ENCODE measurements around the gene AIPL1.
A peak's percentile ranks its signal among the peaks of the same experiment; 100 is the strongest.

The AIPL1 gene

GRCh38 chr17:6413065-6413464 lies 21.9 kb downstream of the AIPL1 start:
- TF ChIP-seq SIN3A (IDR thresholded peaks at IDR 0.05; ENCODE audit: borderline replicate concordance, insufficient read depth, low read length) = no peak
- TF ChIP-seq FOXP2 (optimal IDR thresholded peaks at IDR 0.05; ENCODE audit: borderline replicate concordance, extremely low read depth, extremely low read length, insufficient read depth) = no peak
- TF ChIP-seq TAF1 (IDR thresholded peaks at IDR 0.05; ENCODE audit: borderline replicate concordance, insufficient read depth, low read length) = no peak
- TF ChIP-seq, protein P1, sequence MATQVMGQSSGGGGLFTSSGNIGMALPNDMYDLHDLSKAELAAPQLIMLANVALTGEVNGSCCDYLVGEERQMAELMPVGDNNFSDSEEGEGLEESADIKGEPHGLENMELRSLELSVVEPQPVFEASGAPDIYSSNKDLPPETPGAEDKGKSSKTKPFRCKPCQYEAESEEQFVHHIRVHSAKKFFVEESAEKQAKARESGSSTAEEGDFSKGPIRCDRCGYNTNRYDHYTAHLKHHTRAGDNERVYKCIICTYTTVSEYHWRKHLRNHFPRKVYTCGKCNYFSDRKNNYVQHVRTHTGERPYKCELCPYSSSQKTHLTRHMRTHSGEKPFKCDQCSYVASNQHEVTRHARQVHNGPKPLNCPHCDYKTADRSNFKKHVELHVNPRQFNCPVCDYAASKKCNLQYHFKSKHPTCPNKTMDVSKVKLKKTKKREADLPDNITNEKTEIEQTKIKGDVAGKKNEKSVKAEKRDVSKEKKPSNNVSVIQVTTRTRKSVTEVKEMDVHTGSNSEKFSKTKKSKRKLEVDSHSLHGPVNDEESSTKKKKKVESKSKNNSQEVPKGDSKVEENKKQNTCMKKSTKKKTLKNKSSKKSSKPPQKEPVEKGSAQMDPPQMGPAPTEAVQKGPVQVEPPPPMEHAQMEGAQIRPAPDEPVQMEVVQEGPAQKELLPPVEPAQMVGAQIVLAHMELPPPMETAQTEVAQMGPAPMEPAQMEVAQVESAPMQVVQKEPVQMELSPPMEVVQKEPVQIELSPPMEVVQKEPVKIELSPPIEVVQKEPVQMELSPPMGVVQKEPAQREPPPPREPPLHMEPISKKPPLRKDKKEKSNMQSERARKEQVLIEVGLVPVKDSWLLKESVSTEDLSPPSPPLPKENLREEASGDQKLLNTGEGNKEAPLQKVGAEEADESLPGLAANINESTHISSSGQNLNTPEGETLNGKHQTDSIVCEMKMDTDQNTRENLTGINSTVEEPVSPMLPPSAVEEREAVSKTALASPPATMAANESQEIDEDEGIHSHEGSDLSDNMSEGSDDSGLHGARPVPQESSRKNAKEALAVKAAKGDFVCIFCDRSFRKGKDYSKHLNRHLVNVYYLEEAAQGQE (IDR thresholded peaks at IDR 0.05; ENCODE audit: insufficient read depth in 1 of 2, low read depth in 2 of 2, low read length in 2 of 2) = no peak
- no peak for TF ChIP-seq POLR2AphosphoS5 (IDR thresholded peaks at IDR 0.05; ENCODE audit: low read depth, low read length)

GRCh38 chr17:6408735-6409134 lies 26.2 kb downstream of the AIPL1 start:
- TF ChIP-seq FOXP2 (optimal IDR thresholded peaks at IDR 0.05; ENCODE audit: borderline replicate concordance, extremely low read depth, extremely low read length, insufficient read depth) = no peak
- TF ChIP-seq POLR2AphosphoS5 (IDR thresholded peaks at IDR 0.05; ENCODE audit: low read depth, low read length) = no peak
- TF ChIP-seq, protein P1 (IDR thresholded peaks at IDR 0.05; ENCODE audit: insufficient read depth in 1 of 2, low read depth in 2 of 2, low read length in 2 of 2) = no peak
- TF ChIP-seq SIN3A (IDR thresholded peaks at IDR 0.05; ENCODE audit: borderline replicate concordance, insufficient read depth, low read length) = no peak
- TF ChIP-seq TAF1 (IDR thresholded peaks at IDR 0.05; ENCODE audit: borderline replicate concordance, insufficient read depth, low read length) = no peak

- TF ChIP-seq, protein P1 (IDR thresholded peaks at IDR 0.05; ENCODE audit: insufficient read depth in 1 of 2, low read depth in 2 of 2, low read length in 2 of 2) = no peak
- no peak for TF ChIP-seq FOXP2 (optimal IDR thresholded peaks at IDR 0.05; ENCODE audit: borderline replicate concordance, extremely low read depth, extremely low read length, insufficient read depth)
- no peak for TF ChIP-seq POLR2AphosphoS5 (IDR thresholded peaks at IDR 0.05; ENCODE audit: low read depth, low read length)
- no peak for TF ChIP-seq TAF1 (IDR thresholded peaks at IDR 0.05; ENCODE audit: borderline replicate concordance, insufficient read depth, low read length)
- TF ChIP-seq SIN3A (IDR thresholded peaks at IDR 0.05; ENCODE audit: borderline replicate concordance, insufficient read depth, low read length) = 0 out of 2 replicates have a peak, but pooled peaks have one; percentile 44
Measured at GRCh38 chr17:6408276-6408675, 26.6 kb downstream of the AIPL1 start.

- TF ChIP-seq TAF1 (IDR thresholded peaks at IDR 0.05; ENCODE audit: borderline replicate concordance, insufficient read depth, low read length) = no peak
Measured at GRCh38 chr17:6402258-6402657, 32.7 kb downstream of the AIPL1 start.

DNA sequence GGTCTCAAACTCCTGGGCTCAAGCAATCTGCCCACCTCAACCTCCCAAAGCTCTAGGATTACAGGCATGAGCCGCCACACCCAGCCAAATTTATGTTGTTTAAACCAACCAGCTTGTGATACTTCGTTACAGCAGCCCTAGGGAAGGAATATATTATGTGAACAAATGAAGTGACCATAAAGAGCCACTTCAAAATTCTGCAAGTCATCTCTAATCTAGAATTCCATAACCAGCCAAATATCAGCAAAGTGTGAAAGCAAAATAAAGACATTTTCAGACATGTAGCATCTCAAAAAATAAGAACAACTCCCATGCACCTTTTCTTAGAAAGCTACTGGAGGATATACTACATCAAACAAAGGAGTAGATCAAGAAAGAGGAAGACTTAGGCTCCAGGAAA lies 36.0 kb downstream of the AIPL1 start:
- TF ChIP-seq TAF1 (IDR thresholded peaks at IDR 0.05; ENCODE audit: borderline replicate concordance, insufficient read depth, low read length) = no peak
- no peak for TF ChIP-seq FOXP2 (optimal IDR thresholded peaks at IDR 0.05; ENCODE audit: borderline replicate concordance, extremely low read depth, extremely low read length, insufficient read depth)
- TF ChIP-seq POLR2AphosphoS5 (IDR thresholded peaks at IDR 0.05; ENCODE audit: low read depth, low read length) = no peak
- TF ChIP-seq SIN3A (IDR thresholded peaks at IDR 0.05; ENCODE audit: borderline replicate concordance, insufficient read depth, low read length) = no peak
- TF ChIP-seq, protein P1 (IDR thresholded peaks at IDR 0.05; ENCODE audit: insufficient read depth in 1 of 2, low read depth in 2 of 2, low read length in 2 of 2) = no peak
